HuH-7.5 (cell line): ENCODE results near the gene SEMA3D.

Source experiments
- DNase-seq: peaks from one replicate; pipeline ENCODE4 v3.0.0; 2011; ENCODE audit warnings: low spot score

The SEMA3D gene

GRCh38 chr7:85125651-85126131 is 61.2 kb downstream of the SEMA3D start:
- no peak for DNase-seq

- no peak for DNase-seq
Measured at GRCh38 chr7:85125176-85125575, 61.7 kb downstream of the SEMA3D start.

GRCh38 chr7:85119934-85120333 is 66.9 kb downstream of the SEMA3D start:
- no peak for DNase-seq

DNA sequence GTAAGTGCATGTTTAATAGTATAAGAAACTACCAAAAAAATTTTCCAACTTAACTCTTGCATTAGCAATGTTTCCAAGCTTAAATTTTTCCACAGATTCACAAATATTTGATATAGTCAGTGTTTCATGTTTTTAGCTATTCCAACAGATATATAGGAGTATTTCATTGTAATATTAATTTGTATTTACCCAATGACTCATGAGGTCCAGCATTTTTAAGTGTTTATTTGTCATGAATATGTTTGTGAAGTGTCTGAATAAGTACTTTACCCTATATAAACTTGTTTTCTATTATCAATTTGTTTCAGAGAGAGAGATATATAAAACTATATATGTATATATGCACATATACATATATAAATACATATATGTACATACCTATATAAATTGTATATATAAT is 71.0 kb downstream of the SEMA3D start:
- DNase-seq, result no peak

GRCh38 chr7:85115006-85115405 is 71.8 kb downstream of the SEMA3D start:
- DNase-seq, result no peak

- no peak for DNase-seq
Measured at GRCh38 chr7:85114342-85114741, 72.5 kb downstream of the SEMA3D start.

DNA sequence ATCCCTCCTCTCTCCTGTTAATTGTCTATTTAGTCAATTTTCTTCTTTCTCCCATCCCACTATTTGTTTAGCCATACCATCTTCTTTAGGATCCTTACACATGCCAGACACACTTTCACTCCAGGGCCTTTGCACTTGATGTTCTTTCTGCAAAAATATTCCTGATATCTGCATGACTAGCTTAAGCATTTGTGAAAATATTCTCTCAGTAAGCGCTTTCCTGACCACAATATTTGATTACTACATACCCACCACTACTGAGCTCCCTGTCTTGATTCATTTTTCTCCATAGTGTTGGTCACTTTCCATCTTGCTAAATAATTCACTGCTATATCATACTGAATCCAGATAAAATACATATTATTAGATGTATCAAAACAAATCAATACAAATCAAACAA is 75.1 kb downstream of the SEMA3D start:
- DNase-seq, result no peak

- DNase-seq, result no peak
Measured at GRCh38 chr7:85106719-85107118, 80.1 kb downstream of the SEMA3D start.

DNA sequence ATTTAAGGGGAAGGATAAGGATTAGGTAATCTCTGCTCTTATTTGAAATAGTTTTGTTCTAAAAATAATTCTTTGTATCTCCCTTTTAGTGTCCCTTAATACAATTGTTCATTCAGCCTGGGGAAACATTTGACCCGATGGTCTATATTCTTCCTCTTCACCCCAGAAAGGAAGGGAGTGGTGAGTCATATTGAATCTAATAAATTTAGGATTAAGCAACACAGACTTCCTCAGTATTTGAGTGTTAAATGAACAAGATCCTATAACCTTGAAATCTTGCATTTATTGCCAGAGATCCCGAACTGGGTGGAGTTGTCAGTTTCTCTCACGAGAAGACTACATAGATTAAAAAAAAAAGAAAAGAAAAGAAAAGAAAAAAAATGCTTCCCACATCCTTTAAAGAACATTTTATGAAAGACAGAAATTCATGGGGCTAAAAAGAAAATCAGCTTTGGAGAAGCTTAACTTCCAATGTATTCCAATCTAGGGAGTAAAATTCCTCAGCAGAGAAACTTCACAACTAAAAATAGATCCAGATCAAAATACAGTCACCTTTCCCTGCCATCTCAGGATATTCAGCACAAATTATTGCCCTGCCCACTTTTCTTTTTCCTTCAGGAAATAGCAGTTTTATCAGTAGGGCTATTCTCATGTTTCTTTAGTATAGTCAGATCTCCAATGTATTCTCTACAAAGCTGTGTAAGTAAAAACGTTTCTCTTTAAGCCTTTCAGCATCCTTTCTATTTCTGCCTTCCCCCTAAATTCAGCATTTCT is 82.2 kb downstream of the SEMA3D start:
- no peak for DNase-seq

- no peak for DNase-seq
Measured at GRCh38 chr7:85103962-85104361, 82.9 kb downstream of the SEMA3D start.

- peak; percentile 10 for DNase-seq
Measured at GRCh38 chr7:85103357-85103756, 83.5 kb downstream of the SEMA3D start.

- DNase-seq, result no peak
Measured at GRCh38 chr7:85102813-85103350, 84.0 kb downstream of the SEMA3D start.

GRCh38 chr7:85101347-85101746 is 85.5 kb downstream of the SEMA3D start:
- DNase-seq, result no peak

- no peak for DNase-seq
Measured at GRCh38 chr7:85097844-85098243, 89.0 kb downstream of the SEMA3D start.

DNA sequence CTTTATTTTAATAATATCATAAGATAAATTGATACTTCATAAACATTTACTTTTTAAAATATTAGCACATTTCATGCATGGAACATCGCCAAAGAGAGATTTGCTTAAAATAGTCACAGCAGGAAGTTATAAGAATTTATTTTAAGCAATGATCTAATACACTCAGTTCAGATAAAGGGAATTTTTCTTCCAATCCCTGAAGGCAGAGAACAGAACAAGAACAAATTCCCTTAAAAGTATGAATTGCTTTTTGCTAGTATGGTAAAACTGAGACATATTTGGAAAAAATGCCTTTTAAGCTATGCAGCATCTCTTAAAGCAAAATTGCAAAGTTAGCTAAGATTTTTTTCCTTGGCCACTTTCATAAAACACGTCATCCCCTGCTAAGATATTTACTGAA is 91.0 kb downstream of the SEMA3D start:
- DNase-seq, result no peak

DNA sequence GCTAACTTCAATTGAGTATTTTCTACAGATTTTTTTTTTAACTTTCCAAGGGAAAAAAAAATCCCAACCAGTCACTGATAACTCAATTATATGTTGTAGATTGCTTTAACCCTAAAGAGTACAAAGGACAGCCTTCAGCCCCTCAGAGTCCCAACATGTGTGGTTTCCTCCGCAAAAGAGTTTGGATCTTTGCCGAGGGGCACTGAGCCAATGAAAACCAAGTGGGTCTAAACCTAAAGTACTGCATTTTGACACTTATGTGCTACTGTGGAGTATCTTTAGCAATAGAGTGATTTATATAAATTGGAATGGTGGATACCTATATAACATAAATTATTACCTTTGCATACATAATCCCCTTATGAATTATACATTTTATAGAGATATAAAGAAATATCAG is 91.5 kb downstream of the SEMA3D start:
- DNase-seq, result no peak

GRCh38 chr7:85094046-85094725 is 92.7 kb downstream of the SEMA3D start:
- DNase-seq, result no peak

- DNase-seq, result no peak
Measured at GRCh38 chr7:85091565-85091928, 95.3 kb downstream of the SEMA3D start.

DNA sequence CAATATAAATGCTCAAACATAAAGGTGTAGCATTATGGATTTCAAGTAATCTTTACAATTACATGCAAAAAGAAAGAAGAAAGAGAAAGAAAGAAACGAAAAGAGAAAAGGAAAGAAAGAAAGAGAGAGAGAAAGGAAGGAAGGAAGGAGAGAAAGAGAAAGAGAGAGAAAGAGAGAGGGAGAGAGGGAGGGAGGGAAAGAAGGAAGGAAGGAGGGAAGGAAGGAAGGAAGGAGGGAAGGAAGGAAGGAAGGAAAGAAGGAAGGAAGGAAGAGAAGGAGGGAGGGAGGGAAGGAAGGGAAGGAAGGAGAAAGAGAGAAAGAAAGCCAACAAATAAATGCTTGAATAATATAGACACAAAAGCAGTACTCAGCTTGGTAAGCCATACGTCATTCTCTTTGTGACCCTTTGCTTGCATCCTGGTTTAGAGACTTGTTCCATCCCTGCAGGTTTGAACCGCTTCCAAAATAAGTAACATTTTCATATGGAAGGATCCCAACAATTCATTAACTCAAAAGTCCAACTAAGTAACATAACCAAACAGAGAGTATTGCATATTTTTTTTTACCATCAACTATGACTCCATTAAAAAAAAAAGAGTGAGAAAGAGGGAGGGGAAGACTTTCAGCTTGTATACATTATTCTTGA is 95.8 kb downstream of the SEMA3D start:
- DNase-seq, result no peak

DNA sequence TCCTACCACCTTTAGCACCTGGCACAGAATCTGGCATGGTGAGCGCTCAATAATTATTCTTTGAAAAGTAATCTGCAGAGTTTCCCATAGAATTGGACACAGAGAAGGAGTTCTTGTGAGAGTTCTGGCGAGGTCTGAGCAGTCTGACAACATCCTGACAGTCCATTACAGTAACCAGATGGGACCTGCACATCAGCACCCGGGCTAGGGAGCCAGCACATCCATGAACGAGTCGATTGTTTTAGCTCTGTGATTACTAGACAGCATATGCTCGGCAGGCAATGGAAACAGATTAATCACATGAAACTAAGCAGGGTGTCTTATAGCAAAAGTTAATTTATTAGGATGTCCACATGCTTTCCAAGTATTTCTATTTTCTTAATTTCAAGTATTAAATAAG is 96.7 kb downstream of the SEMA3D start:
- no peak for DNase-seq

DNA sequence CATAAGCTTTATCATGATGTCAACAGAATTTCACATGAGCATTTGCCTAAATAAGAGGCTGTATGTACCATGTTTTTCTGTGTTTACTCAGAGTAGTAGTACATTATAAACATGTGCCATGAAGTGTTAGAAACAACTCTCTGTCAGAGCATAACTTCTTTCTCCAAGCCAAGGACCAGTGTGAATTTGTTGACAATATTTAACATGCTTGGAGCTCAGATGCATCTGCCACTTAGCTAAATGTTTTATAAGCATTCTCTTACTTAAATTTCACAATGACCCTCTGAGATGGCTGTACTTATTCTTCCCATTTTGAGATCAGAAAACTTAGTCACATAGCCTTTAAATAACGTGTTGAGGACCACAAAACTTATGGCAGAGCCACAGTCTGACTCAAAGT is 105.0 kb downstream of the SEMA3D start:
- no peak for DNase-seq

GRCh38 chr7:85081392-85081791 is 105.5 kb downstream of the SEMA3D start:
- no peak for DNase-seq

DNA sequence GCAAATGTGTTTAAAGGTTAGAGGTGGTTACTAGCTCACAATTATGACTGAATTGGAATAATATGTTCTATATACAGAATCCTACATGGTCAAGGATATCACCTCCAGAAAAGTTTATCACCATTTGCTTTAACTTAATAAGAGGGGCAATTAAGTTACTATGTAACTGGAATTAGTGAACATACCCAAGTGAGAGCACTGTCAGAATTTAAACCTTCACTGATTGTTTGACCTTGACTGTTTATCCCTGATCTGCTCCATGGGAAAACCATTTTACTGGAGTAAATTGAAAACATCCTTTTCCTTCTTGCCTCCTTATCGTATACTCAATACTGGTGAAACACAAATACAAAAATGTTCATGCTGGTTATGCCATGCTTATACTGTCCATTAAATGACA is 107.4 kb downstream of the SEMA3D start:
- DNase-seq, result no peak
